Measurements from ENCODE around the gene CHKA.
A peak's percentile ranks its signal among the peaks of the same experiment; 100 is the strongest.

Gene CHKA

DNA sequence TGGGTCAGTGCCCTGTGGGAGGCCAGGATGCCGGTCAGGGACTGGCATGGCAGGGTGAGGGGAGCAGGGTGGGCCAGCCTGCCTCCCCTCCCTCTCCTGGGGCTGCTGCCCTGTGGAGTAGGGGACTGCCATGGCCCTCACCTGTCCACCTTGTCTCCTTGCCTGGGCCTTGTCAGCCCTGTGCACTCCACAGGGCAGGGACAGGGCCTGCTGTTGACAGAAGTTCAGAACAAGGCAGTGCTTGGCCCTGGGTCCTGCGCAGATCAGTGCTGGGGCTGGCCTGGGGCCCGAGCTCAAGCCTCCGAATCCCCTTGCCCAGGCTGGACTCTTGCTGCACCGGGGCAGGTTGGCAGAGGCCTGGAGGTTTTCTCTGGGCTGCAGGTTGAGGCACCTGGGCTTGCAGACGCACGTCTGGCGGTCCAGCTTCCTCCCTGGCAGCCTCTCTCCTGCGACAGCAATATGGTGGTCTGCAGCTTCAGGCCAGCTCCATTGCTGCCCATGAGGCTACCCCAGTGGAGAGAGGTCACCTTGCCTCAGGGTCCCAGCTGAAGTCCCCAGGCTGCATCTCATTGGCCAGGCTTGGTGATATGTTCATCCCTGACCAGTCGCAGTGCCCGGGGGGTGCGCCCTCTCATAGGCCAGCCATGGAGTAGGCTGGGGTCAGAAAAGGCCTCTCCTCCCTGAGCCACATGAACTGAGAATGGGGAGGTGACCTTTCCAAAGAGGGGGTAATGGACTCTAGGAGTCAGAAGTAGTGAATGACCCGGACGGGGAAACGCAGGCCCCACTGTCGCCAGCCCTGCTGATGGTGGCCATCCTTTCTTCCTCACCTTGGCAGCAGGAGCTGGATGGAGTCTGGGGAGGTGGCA lies 21.5 kb upstream of the CHKA start:
- DNase-seq = no peak

DNA sequence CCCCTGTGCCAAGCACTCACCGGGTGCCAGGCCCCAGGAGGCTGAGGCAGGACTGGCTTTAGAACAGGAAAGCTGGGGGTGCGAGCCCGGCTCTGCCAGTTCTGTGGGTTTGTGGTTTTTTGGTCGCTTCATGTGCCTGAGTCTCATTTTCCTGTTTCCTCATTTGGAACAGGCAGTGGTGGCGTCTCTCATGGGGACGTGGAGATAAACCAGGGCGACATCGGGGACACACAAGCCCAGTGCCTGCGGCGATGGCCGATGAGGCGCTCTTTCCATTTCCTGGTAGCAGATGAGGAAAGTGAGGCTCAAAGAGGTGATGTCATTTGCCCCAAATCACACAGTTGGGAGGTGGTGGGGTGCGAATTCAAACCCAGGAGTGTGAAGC lies 20.8 kb upstream of the CHKA start:
- DNase-seq = peak; percentile 18

DNA sequence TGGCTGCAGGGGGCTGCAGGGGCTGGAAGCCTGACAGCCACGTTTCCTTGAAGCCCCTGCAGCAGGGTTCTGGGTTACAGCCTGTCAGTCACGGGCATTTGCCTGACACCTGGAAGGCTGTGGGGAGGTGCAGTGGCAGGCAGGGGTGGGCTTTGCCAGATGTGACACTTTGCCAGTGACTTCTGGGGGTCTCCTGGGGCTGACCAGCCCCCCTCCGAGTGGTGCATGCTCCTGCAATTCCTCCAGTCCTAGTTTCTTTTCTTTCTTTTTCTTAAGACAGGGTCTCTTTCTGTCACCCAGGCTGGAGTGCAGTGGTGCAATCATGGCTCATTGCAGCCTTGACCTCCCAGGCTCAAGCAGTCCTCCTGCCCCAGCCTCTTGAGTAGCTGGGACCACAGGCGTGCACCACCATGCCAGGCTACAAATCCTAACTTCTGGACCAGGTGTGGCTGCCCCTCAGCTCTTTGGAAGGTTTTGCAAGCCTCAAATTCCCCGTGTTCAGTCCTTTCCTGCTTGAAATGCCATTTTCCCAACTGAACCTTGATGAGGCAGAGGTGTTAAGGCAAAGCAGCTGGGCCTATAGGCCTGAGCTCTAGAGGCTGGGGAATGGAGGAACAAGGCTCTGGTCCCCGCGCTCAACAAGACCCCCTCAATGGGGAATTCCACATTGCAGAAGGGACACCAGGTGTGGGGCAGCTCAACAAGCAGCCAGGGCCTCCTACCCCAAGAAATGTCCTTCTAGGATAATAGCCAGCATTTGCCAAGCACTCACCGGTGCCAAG lies 20.2 kb upstream of the CHKA start:
- no peak for DNase-seq

DNA sequence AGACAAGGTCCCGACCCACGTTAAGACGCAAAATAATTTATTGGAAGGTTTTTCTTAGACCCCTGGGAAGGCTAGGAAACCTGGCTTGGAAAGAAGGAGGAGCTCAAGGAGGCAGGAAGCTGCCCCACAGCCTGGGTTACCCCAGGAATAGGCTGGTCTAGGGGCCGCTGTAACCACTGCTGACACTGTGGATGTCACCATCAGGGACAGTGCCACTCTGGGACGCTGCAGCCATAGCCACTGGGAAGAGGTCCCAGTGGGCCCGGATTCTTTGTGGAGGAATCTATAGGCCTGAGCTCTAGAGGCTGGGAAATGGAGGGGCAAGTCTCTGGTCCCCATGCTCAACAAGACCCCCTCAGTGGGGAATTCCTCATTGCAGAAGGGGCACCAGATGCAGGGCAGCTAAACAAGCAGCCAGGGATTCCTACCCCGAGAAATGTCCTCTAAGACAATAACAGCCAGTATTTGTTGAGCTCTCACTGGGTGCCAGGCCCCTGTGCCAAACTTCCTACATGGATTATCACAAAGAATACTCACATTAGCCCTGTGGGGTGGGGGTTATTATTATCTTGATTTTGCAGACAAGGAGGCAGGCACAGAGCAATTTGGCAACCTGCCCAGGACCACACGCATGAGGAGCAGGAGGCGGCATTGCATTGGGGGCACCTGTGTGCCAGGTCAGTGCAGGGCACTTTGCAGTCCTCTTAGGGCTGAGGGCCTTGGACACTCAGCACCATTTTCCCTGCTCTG lies 19.5 kb upstream of the CHKA start:
- no peak for DNase-seq

DNA sequence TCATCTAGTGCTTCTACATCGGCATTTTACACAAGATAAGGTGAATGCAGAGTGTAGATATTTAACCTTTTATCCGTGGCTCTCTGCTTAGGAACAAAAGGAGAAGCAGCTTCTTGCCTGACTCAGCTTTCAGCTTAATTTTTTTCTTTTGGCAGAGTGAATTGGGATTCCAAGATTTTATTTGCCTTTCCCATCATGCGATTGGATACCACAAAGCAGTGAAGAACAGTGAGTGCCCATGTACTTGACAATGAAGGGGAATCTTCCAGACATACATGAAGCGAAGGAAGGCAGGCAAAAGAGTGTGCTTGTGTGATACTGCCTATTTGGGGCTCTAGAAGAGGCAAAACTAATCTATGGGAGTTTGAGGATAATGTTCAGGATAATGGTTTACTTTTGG lies 17.0 kb upstream of the CHKA start:
- no peak for DNase-seq

DNA sequence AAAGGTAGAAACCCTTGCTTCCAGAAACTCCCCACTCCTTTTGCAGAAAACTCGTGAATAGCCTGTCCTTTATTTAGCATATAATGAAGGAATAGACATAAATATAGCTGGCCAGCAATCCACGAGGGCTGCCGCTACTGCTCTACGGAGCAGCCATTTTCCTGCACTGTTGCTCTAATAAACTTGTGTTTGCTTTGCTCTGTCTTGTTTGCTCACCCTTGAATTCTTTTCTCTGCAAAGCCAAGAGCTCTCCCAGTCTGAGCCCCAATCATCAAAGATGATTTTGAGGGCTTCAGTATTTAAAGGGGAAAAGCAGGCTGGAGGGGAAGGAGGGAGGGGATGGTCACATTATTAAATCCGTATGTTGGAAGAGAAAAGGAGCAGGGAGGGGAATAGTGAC lies 16.6 kb upstream of the CHKA start:
- no peak for DNase-seq

DNA sequence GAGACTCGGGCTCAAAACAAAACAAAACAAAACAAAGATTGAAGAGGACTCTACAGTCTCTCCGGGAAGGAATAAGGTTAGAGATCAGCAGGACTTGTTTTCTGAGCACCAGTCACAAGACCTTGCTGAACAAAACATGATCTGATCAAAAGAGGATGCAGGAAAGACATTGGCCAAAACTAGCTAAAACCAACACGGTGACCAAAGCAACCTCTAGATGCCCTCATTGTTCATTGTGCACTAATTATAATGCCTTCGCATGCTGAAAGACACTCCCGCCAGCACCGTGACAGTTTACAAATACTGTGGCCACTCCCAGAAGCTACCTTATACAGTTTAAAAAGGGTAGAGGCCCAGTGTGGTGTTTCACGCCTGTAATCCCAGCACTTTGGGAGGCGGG lies 15.7 kb upstream of the CHKA start:
- DNase-seq = no peak

DNA sequence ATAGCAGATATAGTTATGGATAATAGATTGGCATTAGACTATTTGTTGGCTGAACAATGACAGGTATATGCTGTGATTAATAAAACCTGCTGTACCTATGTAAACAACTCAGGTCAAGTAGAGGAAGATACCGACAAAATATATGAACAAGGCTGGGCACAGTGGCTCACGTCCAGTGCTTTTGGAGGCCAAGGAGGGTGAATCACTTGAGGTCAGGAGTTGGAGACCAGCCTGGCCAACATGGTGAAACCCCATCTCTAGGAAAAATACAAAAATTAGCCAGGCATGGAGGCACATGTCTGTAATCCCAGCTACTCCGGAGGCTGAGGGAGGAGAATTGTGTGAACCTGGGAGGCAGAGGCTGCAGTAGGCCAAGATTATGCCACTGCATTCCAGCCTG lies 14.0 kb upstream of the CHKA start:
- DNase-seq = no peak

DNA sequence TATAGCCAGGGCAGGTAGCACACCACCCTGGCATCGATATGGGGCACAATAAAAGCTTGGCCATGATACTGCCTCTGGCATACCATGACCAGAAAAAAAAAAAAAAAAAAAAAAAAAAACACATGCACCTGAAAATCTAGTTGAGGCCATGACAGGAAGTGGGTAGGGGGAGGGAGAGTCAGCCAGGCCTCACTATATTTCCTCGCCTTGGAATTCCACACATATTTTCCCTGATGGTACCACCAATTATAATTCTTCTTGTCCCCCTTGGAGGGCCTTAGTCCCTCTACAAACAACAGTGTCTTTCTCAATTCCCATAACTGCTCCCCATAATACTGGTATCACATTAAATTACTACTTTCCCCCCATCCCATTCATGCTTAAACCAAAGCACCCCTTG lies 12.6 kb upstream of the CHKA start:
- no peak for DNase-seq

DNA sequence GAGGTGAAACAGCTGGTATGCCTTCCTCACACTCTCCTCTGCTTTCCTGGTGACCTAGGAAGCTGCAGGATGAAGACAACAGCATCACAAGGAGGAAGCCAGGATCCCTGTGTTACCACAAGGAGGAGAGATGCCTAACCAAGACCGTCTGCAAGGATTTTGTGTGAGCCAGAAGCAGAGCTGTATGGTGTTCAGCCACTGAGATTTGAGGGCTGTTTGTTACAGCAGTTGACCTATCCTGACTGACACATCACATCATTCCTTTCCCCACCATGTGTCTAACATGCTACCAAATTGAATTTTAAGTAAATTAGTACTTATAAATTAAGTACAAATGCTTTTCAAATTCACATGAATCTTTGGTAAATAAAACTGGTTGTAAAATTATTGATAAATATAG lies 8.9 kb upstream of the CHKA start:
- no peak for DNase-seq

DNA sequence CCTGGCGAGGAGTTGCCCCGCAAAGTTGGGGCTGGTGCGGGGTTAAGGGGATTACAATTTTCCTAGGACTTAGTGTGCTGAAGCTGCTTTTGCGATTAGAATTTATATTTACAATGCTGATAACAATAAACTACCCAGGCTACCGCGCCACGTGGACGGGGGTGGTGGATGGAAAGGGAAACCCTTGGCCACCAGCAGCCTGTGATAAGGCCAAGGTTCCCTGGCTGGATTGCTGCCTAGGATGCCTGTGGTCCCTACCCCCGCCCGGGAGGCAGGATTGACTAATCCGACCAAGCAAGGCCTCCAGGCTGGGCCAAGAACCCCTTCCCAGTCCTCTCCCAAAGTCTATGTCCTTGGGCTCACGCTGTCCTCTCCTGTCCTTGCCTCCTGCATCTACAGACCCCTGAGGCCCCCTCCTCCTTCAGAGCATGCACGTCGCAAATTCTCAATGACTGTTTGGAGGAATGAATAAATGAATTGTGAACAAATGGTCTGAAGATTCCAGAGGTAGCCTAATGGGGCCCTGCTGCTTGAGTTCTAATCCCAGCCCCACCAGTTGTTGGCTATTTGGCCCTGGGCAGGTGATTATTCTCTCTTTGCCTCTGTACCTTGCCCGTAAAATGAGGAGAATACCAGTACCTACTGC lies 7.6 kb upstream of the CHKA start:
- no peak for DNase-seq

DNA sequence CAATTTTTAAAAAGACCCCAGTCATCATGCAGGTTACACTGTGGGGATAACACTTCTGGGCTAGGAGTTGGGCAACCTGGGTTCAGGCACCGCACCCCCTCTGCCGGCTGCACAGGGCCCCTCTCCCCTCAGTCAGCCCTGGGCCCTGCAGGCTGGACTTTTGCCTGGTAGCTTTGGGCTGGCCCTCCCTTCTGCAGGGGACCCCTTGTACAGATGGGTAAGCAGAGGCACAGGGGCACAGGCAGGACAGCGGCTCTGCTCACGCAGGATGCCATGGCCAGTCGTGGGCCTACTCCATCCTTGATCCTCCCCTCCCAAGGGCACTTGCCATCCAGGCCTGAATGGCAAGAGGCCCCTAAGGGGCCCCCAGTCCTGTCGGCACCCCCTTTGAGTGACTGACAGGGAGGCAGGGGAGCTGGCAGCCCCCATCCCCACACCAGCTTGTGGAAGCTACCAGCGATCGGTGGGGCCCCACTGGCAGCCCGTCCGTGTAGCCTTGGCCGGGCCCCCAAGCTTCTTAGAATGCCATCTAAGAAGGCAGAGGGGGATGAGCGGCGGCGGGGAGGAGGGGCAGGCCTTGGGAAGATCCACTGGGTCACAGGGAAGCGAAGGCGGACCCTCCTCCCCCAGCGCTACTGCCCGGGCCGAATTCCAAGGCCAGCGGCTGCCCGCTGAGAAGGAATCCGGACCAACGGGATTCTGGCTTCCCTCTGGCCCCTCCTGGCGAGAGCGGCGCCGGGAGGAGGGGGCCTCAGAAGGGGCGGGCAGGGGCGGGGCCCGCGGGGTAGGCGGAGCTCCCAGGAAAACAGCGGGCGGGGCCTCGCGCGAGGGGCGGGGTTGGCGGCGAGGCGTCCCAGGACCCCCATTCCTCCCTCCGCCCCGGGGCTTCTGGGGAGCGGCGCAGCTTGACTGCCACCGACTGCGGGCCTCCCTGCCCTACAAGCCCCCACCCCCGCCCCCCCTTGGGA lies 6.8 kb upstream of the CHKA start:
- DNase-seq = no peak

DNA sequence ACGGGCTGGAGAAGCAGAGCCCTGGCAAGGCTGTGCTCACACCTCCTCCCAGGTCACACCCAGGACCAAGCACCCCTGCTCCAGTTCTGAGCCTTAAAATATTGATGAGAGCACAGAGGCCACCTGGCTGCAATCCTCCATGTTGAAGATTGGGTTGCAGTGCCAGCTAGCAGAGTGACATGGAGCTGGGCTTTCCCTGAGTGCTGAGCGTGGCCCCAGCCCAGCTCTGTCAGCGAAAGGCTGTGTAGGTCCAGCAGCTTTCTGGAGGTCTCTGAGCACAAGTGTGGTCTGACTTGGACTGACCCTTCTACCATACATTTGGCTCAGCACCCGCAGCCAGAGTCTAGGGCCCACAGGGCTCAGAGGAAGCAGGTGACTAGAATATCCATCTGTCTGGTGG lies 4.0 kb upstream of the CHKA start:
- DNase-seq = no peak

DNA sequence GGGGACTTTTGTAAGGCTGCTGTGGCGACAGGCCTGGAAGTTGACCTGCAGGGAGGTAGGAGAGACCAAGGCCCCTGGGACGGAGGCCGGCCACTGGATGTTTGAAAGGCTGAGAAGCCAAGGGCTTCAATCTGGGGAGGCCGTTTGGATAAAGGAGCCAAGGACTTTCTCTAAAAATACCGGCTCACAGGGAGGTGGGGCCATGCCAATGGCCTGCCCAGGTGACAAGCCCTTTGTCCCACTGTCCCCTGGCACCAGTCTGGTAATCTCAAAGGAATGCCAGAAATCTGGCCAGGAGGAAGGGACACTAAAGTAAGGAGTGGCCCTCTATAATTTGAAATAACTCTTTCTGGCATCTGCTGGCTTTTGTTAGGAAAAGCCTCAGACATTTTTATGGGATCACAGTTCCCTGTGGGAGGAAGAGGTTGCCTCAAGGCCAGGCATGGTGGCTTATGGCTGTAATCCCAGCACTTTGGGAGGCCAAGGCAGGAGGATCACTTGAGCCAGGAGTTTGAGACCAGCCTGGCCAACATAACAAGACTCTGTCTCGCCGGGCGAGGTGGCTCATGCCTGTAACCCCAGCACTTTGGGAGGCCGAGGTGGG lies 1.9 kb upstream of the CHKA start:
- DNase-seq = no peak

DNA sequence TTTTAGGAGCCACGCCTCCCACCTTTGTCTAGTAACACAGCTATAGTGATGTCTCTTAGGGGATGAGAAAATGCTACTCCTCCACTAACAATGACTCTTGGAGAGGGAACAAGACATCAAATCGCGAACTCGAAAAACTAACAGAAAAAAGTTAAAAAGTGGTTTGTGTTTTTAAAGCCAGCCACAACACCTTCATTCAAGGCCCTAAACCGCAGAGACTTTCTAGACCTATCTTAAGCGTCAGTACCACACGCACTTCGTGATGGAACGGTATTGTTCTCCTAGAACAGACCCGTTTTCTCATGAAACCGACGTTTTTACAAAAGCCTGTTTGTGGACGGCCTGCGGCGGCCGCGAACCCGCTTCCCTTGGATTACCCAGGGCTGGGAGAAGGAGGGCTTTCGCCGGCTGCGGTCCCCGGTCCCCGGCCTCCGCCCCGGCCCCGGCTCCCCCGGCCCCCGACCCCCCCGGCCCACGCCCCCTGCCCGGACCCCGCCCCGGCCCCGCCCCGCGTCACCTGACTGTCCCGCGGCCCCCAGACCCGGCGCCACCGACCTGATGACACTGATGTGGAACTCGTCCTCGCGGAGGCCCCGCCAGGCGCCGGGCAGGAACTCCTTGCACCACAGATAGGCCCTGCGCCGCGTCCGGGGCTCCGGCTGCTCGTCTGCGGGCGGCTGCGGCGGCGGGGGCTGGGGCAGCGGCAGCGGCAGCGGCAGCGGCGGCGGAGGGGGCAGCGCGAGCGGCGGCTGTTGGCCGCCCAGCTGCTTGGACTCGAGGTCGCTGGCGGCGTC lies 718 bp downstream of the CHKA start:
- DNase-seq = peak; percentile 41

DNA sequence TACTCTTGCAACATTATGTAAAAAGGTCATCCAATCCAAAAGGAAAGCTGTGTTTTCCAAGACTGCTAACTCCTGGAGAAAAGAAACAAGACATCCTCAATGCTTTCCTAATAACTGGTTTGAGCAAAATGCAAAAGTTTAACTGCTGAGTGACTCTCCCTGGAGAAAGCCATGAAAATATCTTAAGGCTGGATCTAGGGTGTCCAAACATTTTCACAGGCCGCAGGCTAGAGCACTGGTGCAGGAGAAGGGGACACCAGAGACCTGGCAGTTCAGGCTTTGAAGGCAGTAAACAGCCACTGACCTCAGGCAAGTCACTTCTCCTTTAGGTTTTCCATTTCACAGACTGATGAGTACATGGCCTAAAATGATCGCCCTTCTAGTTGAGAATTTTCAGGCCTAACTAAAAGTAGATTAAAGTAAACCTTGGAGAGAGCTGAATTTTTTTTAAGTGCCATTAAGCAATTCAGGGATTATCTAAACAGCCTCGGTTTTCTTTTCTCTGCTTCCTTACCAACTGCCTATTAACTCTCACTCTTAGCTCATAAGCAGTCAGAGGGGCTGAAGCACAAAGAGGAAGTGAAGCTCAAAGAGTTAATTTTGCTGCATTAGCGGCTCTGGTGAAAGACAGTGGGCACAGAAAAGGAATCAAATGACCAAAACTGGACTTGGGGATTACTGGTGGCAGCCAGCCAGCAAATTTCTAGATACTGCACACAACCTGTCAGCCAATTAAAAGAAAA lies 2.3 kb downstream of the CHKA start:
- no peak for DNase-seq

DNA sequence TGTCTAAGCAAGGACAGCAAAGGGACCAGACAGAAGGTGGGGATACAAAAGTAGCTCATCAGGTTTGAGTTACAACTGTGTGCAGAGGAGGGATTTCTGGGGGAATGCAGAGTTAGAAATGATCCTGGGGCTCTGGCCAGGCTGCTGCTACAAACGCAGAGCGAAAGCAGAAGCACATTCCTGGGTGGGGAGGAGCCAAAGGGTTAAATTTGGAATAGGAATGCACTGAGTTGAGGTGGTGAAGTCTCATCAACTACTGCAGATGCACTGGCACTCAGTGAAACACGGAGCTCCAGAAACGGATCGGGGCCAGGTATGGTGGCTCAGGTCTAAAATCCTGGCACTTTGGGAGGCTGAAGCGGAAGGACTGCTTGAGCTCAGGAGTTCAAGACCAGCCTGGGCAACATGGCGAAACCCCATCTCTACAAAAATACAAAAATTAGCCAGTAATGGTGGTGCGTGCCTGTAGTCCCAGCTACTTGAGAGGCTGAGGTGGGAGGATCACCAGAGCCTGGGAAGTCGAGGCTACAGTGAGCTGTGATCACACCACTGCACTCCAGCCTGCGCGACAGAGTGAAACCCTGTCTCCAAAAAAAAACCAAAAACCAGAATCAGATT lies 3.2 kb downstream of the CHKA start:
- DNase-seq = no peak

DNA sequence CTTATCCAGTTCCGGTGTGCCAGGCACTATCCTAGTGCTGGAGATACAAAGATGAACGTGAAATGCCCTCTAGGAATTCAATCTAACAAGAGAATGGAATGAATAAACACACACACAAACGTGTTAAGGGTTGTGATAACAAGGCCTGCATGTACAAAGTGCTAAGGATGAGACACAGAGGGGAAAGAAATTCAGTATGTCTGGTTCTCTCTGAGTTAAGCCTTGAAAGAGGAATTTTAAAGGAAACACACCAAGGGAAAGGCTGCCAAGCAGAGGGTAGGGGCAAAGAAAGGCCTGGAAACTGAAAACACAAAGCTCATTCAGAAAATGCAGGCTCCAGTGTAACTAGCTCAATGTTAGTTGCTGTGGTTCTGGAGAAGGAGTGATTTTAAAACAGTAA lies 4.2 kb downstream of the CHKA start:
- no peak for DNase-seq

DNA sequence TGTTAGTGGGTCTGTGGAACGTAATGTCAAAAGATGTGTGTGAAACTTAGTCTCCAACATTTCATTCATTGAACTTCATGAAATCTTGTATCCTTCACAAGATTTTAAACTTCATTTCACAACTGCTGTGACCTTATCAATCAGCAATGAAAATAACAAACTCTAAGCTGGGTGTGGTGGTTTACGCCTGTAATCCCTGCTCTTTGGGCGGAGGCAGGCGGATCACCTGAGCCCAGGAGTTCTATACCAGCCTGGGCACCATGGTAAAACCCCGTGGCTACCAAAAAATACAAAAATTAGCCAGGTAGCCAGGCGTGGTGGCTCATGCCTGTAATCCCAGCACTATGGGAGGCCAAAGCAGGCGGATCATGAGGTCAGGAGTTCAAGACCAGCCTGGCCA lies 5.1 kb downstream of the CHKA start:
- DNase-seq = no peak
